Fibroblast of lung (primary cell): ENCODE measurements around the gene SEZ6L. TPM values are rescaled to one million over a fixed set of nuclear protein-coding genes. Genes with fewer than 3 reads are reported as not detected.

Source experiments
- DNase-seq, 2 donors: peaks; one replicate each; pipeline versions ENCODE4 v3.0.0 to v3.0.0-alpha.2; 2010; ENCODE audit warnings: low read depth in 2 of 2
- H2AFZ ChIP-seq: 2 replicates; pipeline ENCODE4 v1.5.1; 2012; ENCODE audit warnings: low read length, control low read depth, inconsistent platforms
- H3K27ac ChIP-seq: 2 replicates; pipeline ENCODE4 v1.5.1; 2011; ENCODE audit warnings: low read length, control low read depth; ENCODE audit not compliant: insufficient read depth
- H3K27me3 ChIP-seq: 2 replicates; pipeline ENCODE4 v1.5.1; 2011; ENCODE audit warnings: mild to moderate bottlenecking, low read length; ENCODE audit not compliant: control insufficient read depth, insufficient read depth
- H3K36me3 ChIP-seq: 2 replicates; pipeline ENCODE4 v1.5.1; 2011; ENCODE audit warnings: low read length; ENCODE audit not compliant: control insufficient read depth, insufficient read depth
- H3K4me1 ChIP-seq: 2 replicates; pipeline ENCODE4 v1.5.1; 2011; ENCODE audit warnings: low read length; ENCODE audit not compliant: control insufficient read depth, insufficient read depth; ENCODE audit errors: extremely low read depth
- H3K4me2 ChIP-seq: 2 replicates; pipeline ENCODE4 v1.5.1; 2011; ENCODE audit warnings: low read length, control low read depth; ENCODE audit not compliant: insufficient read depth; ENCODE audit errors: extremely low read depth
- H3K4me3 ChIP-seq, 4 experiments: fragments of 200-600 bp in 1 of 4; sonication (generic) in 1 of 4; replicated peaks in 1 of 4; 2 replicates each; pipeline ENCODE4 v1.5.1; 2011 to 2016; ENCODE audit warnings: low read length in 4 of 4, low read depth in 3 of 4, mild to moderate bottlenecking in 3 of 4, control low read depth in 2 of 4, inconsistent platforms in 1 of 4, mixed read lengths in 1 of 4; ENCODE audit not compliant: insufficient read depth in 1 of 4; ENCODE audit errors: control extremely low read depth in 1 of 4
- H3K79me2 ChIP-seq: 2 replicates; pipeline ENCODE4 v1.5.1; 2012; ENCODE audit warnings: mild to moderate bottlenecking, low read length, inconsistent platforms; ENCODE audit not compliant: control insufficient read depth, insufficient read depth
- H3K9ac ChIP-seq: 2 replicates; pipeline ENCODE4 v1.5.1; 2011; ENCODE audit warnings: mild to moderate bottlenecking, low read length, control low read depth; ENCODE audit not compliant: insufficient read depth
- H3K9me3 ChIP-seq: 2 replicates; pipeline ENCODE4 v1.5.1; 2012; ENCODE audit warnings: low read depth, low read length; ENCODE audit not compliant: control insufficient read depth, insufficient read depth
- H4K20me1 ChIP-seq: 2 replicates; pipeline ENCODE4 v1.5.1; 2011; ENCODE audit warnings: low read length; ENCODE audit not compliant: control insufficient read depth, insufficient read depth; ENCODE audit errors: extremely low read depth
- EZH2 ChIP-seq: IDR thresholded peaks from 2 replicates; pipeline ENCODE4 v1.5.1; 2012; ENCODE audit warnings: low read length, control low read depth, mild to moderate bottlenecking; ENCODE audit errors: missing control alignments
- polyA plus RNA-seq, 2 donors: library from polyadenylated mRNA; depleted of rRNA in 1 of 2; stranded (reverse) in 1 of 2; unstranded in 1 of 2; fragments of >200 nt; gene quantifications; 2 replicates each; pipeline ENCODE4 v1.2.1, GENCODE V29; 2011 to 2012; ENCODE audit warnings: missing spikeins in 1 of 2
- total RNA-seq: library from RNA; depleted of rRNA; stranded (reverse); fragments of >200 nt; gene quantifications from 2 replicates; pipeline ENCODE4 v1.2.1, GENCODE V29; 2014
- TF ChIP-seq, protein P1 (sequence below), 2 donors: IDR thresholded peaks in 1 of 2; conservative IDR thresholded peaks in 1 of 2; 1 replicate in 1 of 2; 2 replicates in 1 of 2; pipeline ENCODE4 v1.5.1; 2011 to 2012; ENCODE audit warnings: low read length in 2 of 2, control low read depth in 1 of 2, inconsistent platforms in 1 of 2, low read depth in 1 of 2, mild to moderate bottlenecking in 1 of 2

The SEZ6L gene
- total and polyA plus RNA-seq, 2 donors (not counting 1 experiment from before 2014, with no cell fraction given): not detected

DNA sequence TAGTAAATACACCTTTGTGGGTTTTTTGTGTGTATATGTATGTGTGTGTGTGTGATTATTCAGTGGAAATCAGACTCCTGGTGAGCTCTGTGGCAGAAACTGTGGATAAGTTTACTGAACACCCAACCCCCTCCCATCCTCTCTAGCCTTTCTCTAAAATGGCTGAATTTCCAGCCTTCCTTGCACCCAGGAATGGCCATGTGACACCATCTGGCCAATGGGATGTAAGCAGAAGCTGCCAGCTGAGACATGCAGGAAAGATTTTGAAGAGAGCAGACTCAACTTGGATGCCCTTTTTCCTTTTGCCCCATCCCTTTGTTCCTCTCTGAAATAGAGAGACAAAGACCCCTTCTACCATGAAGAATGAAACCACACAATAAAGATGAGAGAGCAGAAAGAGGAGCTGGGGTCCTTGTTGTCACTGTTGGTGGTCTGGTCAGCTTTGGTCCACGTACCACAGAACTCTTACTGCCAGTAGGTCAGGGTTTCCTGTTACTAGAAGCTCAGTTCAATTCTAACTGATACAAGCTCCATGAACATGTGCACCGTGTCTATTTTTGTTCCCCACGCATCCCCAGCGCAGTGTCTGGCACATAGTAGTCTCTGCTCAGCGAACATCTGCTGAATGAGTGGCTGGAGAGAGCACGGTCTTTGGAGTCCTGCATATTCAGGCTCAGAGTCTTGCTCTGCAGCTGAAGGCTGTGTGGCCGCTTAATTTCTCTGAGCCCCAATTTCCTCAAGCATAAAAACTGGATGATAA is 57.5 kb downstream of the SEZ6L start:
- Histone ChIP-seq H3K9me3 (no peaks in the 10 kb centered on the region), H4K20me1 (no peaks in the 10 kb centered on the region), H3K9ac (no peak overlapping the region), H3K4me3 (no peak overlapping the region), H3K4me2 (no peak overlapping the region), H3K36me3 (no peaks in the 10 kb centered on the region), H3K27ac (no peak overlapping the region), H3K27me3 (no peaks in the 10 kb centered on the region), H3K79me2 (no peaks in the 10 kb centered on the region), H3K4me1 (no peaks in the 10 kb centered on the region), H2AFZ (no peak overlapping the region)
- no peak for TF ChIP-seq EZH2
- TF ChIP-seq, protein P1, sequence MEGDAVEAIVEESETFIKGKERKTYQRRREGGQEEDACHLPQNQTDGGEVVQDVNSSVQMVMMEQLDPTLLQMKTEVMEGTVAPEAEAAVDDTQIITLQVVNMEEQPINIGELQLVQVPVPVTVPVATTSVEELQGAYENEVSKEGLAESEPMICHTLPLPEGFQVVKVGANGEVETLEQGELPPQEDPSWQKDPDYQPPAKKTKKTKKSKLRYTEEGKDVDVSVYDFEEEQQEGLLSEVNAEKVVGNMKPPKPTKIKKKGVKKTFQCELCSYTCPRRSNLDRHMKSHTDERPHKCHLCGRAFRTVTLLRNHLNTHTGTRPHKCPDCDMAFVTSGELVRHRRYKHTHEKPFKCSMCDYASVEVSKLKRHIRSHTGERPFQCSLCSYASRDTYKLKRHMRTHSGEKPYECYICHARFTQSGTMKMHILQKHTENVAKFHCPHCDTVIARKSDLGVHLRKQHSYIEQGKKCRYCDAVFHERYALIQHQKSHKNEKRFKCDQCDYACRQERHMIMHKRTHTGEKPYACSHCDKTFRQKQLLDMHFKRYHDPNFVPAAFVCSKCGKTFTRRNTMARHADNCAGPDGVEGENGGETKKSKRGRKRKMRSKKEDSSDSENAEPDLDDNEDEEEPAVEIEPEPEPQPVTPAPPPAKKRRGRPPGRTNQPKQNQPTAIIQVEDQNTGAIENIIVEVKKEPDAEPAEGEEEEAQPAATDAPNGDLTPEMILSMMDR (conservative IDR thresholded peaks at IDR 0.05 in 1 of 2, IDR thresholded peaks at IDR 0.05 in 1 of 2; ENCODE audit: low read depth in 1 of 2, low read length in 2 of 2): no peak
- DNase-seq: no peak

DNA sequence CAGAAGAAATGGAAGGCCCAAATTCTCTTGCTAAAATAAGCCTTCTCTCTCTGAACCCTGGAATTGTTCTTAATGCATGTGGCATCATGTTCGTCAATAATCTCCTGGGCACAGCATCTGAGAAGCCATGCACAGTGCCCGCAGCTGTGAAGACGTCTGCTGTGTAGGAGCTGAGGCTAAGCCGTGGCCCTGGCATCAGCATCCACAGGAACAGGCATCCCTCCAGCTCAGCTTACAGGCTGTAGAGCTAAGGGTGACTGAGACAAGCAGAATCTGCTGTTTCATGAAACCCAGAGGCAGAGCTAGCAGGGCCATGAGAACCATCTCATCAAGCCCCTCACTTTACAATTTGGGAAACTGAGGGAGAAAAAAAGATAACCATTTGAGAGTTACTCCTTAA is 60.6 kb downstream of the SEZ6L start:
- Histone ChIP-seq H3K79me2 (no peaks in the 10 kb centered on the region), H4K20me1 (no peaks in the 10 kb centered on the region), H3K36me3 (no peaks in the 10 kb centered on the region), H3K4me3 (no peak overlapping the region), H3K4me2 (no peak overlapping the region), H3K9ac (no peak overlapping the region), H3K27ac (no peak overlapping the region), H2AFZ (no peak overlapping the region), H3K9me3 (no peaks in the 10 kb centered on the region), H3K4me1 (no peaks in the 10 kb centered on the region), H3K27me3 (no peaks in the 10 kb centered on the region)
- no peak for TF ChIP-seq EZH2
- TF ChIP-seq, protein P1 (conservative IDR thresholded peaks at IDR 0.05 in 1 of 2, IDR thresholded peaks at IDR 0.05 in 1 of 2; ENCODE audit: low read depth in 1 of 2, low read length in 2 of 2): no peak
- no peak for DNase-seq

DNA sequence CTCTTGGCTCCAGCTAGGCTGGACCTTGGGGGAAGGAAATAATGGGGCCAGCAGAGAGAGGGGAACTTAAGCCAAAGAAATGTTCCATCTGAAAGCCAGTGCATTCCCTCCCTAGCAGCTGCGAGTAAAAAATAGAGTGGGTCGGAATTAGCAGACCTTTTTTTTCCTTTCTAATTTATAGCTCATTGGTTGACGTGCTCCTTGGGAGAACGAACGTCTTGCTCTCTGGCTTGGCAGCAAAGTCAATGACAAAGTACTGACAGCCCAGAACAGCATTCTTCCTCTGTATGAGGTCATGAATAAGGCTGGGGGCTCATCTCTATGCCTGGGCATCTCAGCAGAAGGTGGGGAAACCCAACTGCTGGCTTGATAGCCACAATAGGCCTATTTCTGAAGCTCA is 65.0 kb downstream of the SEZ6L start:
- TF ChIP-seq EZH2: no peak
- TF ChIP-seq, protein P1 (conservative IDR thresholded peaks at IDR 0.05 in 1 of 2, IDR thresholded peaks at IDR 0.05 in 1 of 2; ENCODE audit: low read depth in 1 of 2, low read length in 2 of 2): no peak

More for the DNA sequence above, 65.0 kb downstream of the SEZ6L start:
- Histone ChIP-seq H3K36me3 (no peaks in the 10 kb centered on the region), H2AFZ (no peak overlapping the region), H3K9ac (no peak overlapping the region), H4K20me1 (no peaks in the 10 kb centered on the region), H3K9me3 (no peaks in the 10 kb centered on the region), H3K27me3 (no peaks in the 10 kb centered on the region), H3K27ac (no peak overlapping the region), H3K4me1 (no peaks in the 10 kb centered on the region), H3K4me2 (no peak overlapping the region), H3K4me3 (no peak overlapping the region), H3K79me2 (no peaks in the 10 kb centered on the region)
- no peak for DNase-seq
